ENCODE measurements around the gene DIDO1.

The DIDO1 gene

DNA sequence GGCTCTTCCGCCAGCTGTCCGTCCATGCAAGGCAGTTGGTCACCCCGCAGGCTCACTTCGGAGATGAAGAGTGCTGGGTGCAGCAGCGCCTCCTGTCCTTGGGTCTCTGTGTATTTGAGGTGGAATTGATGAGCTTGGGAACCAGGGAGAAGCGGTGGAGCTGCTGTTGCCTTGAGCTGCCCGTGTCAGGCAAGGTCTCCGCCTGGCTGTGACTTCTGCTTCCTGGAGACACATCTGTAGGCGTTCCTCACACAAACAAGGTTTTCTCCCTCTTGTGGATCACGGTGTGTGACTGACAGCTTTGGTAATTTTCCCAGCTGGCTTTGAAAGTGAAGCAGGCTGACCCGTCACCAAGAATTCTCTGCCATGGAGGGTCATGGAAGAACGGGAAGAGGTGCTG lies 23.7 kb upstream of the DIDO1 start:
- DNase-seq: no peak

DNA sequence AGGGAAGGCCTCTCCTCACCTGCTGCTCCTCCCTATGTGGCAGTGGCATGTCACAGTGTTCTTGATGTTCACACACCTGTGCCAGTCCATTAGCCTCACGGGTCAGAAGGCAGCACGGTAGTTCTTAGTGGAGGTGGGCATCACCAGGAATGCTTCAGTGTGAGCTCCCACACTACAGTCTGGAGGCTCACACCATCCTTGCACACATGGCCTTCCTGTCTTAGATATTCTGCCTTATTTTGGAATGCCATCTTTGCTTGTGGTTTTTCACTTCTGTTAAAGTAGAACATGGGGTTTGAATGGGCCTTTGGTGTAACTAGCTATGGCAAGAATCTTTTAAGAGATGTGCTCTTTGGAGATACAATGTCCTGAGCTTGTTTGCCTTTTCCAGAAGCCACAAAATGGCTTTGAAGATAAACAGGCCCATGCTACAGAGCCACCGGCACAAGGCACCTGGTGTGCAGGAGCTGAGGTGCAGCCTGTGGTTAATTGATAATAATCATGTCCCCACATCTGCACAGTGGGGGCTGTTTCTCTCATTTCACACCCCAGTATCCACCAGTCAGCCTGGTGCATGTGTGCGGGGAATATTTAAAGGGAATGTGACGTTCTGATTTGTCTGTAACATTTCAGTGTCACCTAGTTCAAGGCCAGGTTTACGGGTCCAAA lies 23.0 kb upstream of the DIDO1 start:
- no peak for DNase-seq

DNA sequence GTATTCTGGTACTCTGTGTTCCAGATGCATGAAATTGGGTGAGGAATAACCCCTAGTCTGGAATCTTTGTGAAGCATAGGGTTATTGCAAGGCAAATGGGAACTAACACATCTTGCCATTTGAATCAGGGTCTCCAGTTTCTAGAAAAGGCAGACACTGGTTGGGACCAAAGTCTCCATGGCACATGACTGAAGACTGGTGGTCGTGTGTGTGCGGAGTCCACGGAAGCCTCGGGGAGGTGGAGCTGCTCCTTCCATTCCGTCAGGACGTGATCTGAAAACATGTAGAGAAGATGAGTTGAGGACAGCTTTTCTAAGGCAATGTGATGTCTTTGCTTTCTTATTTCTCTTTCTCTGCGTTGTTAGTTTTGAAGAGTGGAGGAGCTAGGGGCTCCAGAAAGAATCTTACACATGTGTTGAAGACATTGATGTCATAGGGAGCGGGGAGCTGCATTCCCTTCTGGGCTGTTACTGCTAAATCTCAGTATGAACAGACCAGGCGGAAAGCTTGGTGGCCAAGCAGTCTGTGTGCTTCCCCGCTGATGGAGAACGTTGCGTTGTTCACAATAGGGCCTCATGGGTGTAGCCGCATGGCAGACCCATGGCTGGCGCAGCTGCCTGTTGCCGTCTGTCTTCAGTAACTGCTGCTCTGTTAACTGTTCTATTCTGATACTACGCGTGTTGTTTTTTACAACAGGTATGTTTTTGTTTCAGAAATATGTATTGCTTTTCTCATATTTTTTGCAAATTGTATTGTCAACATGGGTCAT lies 21.4 kb upstream of the DIDO1 start:
- DNase-seq: no peak

DNA sequence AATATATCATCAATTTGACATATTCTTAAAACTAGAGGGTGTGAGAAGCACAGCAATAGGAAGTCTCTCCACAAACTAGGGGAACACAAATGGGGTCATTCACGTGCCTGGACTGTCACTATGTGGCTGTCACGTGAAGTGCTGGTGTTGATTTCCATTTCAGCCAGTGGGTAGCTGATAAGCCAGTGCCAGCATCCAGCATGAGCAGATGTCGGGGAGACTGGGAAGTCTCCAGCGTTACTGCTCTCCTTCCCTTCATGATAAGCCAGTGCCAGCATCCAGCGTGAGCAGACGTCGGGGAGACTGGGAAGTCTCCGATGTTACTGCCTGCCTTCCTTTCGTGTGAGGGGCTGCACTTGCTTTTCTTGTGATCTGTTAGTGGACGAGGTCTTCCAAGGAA lies 20.6 kb upstream of the DIDO1 start:
- DNase-seq: no peak

DNA sequence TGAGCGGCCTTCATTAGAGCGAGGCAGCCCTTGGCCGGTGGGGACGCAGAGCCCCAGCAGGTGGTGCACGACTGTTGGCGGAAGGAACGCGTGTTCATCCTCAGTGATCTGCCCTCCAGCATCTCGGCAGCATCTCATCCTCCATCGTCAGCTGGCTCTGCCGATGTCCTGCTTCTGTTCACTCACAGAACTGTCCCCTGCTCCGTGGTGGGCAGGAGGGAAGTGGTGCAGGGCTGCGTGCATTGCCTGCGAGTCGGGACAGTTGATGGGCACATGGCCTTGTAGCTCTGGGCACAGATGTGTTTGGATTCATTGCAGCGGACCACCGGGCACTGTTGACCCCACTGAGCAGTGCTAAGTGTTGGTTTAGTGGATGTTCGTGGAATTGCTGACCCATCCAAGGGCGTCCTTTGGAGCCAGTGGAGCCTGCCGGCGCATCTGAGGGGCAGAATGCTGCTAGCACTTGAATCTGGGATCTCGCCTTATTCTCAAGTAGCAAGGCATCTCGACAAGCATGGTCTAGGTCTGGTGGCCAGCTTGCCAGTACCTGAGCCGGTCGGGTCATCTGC lies 19.6 kb upstream of the DIDO1 start:
- DNase-seq: no peak

DNA sequence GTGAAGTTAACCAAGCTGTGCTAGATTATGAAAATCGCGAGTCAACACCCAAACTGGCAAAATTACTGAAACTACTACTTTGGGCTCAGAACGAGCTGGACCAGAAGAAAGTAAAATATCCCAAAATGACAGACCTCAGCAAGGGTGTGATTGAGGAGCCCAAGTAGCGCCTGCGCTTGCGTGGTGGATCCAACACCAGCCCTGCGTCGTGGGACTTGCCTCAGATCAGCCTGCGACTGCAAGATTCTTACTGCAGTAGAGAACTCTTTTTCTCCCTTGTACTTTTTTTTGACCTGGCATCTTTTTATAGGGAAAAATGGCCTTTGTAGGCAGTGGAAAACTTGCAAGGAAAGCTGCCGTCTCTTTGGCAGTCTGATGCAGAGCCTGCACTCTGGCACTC lies 18.4 kb upstream of the DIDO1 start:
- no peak for DNase-seq

DNA sequence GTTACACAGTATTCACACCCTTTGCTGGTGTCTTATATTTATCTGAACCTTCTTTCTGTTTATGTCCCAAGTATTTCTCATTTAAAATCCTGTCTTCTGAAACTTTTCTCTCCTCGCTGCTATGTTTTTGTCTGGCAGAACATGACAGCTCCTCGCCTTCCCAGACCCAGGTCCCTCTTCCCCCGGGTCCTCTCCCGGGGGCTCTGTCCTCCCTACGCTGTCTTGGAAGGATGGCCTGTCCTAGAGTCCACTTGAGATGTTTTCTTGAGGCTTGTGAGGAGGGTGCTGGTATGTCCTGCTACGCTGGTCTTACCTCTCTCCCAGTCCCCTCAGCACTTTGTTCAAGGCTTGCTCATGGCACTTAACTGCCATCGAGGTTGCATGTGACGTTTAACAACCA lies 17.9 kb upstream of the DIDO1 start:
- no peak for DNase-seq

DNA sequence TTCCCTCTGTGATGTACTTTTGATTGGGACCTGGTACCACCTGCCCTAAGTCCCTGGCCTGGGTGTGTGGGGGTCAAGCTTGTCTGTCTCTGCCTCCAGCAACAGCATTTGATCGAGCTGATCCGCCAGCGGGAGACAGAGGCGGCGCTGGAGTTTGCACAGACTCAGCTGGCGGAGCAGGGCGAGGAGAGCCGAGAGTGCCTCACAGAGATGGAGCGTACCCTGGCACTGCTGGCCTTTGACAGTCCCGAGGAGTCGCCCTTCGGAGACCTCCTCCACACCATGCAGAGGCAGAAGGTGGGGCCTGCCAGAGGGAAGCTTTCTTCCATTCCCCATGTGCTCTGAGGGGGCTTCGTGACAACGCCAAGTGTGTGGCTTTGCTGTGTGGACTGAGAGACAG lies 17.1 kb upstream of the DIDO1 start:
- no peak for DNase-seq

DNA sequence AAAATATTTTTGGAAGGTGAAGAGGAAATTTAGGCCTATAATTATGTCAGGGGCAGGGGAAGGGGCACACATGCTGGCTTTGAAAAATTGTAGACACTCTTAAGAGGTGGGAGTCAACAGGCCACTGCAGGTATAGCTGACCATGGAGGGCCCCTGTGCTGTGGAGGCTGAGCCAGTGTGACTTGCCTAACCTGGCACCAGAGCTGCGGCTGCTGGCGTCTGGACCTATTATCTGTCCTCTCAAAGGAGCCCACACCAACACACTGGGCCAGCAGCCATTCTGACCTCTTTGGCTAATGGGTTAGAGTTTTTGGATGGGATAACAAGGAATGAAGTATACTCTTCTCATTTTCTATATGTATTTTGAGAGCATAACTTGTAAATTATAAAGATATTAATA lies 16.2 kb upstream of the DIDO1 start:
- no peak for DNase-seq

DNA sequence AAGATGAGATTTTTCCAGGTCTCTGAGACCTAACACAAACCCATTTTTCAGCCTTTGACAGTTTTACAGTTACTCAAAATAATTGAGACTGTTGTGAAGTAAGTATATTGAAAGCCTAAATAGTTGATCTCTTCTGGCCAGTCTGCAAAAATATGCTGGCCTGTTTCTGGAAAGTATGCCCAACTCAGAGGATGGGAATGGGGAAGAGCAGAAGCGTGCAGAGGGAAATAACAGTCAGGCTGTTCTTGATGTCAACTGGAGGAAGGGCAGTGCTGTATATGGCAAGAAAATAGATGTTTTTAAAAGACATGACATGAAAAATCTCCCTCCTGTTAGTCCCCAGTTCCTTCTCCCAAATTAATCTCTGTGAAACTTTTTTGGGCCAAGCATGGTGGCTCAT lies 15.5 kb upstream of the DIDO1 start:
- DNase-seq: no peak

DNA sequence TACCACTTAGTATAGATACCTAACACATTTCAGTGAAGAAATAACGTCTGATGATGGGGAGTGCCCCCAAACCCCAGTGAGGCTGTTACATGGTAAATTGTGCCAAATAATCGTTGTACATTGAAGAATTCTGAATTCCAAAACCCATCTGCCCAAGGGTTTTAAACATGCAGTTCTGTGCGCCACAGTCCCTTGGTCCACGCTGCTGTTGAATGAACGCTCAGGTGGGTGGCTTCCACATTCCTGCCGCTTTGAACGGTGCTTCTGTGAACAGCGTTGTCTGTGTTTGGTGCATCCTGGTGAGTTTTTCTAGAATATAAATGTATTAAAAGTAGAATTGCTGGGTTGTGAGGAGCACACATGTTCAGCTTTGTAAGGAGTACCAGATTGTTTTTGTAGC lies 14.6 kb upstream of the DIDO1 start:
- no peak for DNase-seq

DNA sequence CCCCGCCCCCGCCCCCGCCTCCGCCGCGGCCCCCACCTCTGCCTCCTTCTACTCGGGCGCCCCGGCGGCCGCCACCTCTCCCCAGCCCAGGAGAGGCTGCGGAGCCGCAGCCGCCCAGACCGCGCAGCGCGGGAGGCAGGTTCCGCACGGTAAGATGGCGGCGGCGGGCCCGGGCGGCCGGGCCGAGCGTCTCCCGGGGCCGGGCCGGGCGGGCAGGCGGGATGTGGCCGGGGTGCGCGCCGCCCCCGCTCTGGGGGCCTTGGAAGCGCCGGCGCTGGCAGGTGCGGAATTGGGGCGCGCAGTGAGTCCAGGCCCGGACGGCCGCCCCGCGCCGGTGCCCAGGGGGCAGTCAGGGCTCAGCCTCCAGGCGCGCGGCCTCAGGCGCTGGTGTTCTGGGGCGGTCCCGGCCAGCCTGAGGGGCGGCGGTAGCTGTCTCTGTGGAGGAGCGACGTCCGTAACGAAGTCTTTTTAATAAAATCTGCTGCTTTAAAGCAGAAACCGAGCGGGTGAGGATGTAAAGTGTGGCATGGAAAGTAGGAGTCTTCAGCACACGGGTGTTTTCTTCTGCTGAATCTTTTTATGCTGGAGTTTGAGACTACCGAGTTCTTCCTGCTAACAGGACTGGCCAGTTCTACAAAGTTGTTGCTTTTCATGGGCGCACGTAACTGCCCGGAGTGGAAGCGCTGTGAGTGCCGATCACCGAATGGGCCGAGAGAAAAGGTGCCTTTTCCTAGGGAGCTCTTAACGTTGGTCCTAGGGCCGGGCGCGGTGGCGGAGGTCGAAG lies 12.0 kb upstream of the DIDO1 start, which contains the start of gene GID8:
Gene GID8 (plus strand): TSS at position 43 of the 784 bp plus-strand sequence. CDS start 3,356 bp downstream, outside the sequence.
- DNase-seq: no peak

DNA sequence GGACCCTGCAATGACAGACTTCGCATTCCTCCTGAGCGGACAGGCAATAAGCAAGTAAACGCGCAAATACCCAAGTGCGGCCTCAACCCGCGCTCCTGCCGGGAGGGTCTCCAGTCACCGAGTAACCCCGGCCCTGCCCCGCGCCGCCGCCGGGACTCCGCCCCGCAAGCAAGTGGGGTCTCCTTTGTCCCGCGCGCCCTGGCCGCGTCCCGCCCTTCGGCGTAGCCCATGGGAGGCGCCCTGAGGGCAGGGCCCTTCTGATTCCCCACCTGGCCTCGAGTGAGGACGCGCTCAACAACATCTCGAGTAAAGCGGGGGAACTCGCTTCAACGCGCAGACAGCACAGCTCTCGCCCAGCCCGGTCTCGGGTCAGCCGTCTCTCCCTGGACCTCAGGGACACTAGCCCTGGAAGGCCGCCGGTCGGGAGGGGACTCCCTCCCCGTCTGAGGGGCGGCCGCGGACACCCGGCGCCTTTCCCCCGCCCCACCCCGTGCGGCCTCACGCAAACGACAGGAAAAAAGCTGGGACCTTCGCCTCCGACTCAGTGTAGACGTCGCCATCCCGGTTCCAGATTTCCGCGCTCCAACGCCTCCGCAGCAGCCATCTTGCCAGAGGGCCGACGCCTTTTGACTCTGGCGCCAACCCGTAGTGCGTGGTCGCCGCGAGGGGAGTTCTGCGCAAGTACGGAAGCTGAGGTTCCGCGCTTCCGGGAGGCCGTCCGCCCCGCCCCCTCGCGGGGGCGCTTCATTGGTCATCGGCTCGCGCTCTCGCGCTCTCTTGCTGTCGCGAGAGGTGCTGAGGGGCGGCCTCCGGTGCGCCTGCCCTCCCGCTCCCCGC lies 11.2 kb upstream of the DIDO1 start:
- DNase-seq: peak; percentile 86

DNA sequence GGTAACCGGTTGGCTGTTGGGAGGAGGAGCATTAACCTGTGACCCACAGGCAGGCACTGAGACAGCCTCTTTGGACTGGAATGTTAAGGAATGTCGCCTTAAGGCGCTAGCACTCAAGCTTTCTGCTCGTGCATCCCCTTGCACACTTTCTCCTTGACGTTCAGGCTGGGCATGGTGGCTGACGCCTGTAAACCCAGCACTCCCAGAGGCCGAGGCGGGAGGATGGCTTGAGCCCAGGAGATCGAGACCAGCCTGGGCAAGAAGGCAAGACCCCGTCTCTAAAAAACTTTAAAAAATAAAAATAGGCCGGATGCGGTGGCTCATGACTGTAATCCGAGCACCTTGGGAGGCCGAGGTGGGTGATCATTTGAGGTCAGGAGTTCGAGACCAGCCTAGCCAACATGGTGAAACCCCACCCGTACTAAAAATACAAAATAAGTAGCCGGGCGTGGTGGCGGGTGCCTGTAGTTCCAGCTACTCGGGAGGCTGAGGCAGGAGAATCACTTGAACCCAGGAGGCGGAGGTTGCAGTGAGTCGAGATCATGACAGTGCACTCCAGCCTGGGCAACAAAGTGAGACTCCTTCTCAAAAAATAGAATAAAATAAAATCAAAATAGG lies 9.8 kb upstream of the DIDO1 start:
- no peak for DNase-seq

DNA sequence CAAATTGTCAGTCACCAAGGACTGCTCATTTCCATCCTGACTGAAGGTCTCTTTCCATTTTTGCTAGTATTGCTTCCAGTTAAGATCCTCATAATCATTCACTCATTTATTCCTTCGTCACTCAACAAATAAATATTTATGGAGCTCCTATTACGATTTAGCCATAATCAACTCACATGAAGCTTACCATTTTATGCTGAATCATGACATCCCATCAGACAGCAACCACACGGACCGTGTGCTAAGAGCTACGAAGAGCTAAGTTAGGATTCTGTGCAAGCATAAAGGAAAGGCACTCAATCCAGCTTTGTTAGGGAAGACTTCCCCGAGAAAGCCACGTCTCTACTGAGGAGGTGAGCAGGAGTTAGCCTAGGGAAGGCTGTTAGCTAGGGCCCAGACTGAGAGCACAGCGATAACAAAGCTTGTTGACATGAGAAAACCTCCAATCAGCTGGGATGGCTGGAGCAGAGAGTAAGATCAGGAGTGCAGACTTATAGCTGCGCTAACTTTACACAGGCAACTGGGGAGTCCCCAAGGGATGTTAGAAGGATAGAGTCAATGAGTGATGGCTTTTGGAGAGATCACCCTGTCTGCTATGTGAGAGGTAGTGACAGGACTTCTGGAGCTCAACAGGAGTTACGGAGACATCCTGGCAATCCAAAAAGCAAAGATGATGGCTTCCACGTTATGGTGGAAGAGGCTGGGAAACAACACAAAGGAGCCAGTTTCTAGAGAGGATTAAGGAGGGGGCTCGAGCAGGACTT lies 9.1 kb upstream of the DIDO1 start:
- DNase-seq: no peak

DNA sequence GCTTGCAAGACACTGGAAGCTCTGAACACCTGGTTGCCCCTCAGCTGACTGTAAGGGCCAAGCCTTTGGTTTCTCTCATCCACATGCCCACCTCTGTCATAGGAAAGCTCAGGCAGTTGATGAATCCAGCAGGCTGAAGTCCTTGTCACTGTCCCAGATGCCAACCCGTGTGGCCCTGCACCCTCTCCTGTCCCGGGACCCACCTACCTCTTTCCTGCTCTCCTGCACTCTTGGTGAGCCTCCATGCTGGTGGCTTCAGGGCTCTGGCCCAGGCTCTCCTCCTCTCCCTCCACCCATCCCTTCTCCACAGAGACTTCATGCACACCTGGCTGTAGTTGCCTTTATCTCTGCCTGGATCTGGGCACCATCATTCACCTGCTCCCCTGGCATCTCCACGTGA lies 7.7 kb upstream of the DIDO1 start:
- DNase-seq: no peak

DNA sequence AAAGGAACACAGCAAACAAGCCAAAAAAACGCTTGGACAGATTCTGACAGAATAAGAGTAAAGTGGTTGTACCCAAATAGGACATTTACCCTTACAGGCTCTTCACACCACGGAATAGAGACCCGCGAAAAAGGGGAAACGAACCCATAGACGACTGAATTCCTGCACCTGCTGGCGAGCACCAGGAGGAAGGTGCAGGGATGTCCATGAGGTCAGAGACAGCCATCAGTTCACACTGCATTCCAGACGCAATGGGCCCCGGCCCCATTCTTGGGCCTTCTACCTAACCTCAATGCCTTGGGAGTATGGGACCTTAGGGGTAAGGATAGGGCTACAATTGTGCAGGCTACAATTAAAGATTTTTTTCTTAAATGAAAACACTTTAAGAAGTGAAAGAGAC lies 5.2 kb upstream of the DIDO1 start:
- no peak for DNase-seq

DNA sequence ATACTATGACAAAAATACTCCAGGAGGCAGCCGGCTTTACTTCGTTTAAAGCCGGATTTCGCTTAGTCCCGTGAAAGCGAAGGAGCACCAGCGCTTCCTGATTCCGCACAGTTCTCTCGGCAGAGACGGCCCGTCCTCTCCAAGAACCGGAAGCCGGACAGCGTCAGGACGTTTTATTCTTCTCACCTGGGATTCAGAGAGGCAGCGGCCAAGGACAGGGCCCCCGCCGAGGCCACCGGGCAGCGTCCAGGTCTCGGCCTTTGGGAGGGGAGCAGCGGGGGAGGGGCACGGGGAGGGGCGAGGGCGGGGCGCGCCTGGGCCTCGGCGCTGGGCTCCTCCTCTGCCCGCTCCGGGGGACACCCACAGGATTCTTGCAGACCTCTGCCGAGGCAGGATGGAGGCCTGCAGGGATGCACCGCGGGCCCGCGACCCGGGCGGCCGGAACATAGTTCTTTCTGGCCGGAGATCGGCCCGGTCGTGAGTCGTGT lies 2.8 kb upstream of the DIDO1 start:
- DNase-seq: no peak

DNA sequence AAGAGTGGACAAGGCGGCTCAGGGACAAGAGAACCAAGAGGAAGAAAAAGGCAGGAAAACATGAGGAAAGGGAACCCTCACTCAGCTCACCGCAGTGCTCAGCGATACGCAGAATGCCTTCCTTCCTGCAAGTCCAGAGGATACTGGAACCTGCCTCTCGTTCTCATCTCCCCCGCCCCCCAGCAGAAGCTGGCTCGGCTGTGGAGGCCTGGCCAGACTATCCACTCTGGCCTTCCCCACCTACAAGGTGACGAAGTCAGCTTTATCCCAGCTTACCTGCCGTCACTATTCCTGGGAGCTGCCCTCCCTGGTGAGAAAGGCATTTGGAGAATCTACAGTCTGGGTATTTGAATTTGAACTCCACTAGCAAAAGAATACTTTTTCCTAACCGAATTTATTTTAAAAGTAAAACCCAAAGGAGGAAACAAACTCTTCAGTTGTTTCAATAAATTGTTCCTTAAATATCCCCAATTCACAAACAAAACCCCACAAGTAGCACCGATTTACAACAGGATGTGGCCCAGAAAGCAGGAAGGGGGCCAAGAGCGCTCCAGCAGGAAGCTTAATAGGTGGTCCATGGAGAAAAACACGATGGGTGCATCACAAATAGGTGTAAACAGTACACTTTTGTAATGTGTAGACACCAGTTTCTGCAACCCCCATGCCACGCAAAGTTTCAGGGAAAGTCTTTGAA lies 2.1 kb upstream of the DIDO1 start:
- no peak for DNase-seq

DNA sequence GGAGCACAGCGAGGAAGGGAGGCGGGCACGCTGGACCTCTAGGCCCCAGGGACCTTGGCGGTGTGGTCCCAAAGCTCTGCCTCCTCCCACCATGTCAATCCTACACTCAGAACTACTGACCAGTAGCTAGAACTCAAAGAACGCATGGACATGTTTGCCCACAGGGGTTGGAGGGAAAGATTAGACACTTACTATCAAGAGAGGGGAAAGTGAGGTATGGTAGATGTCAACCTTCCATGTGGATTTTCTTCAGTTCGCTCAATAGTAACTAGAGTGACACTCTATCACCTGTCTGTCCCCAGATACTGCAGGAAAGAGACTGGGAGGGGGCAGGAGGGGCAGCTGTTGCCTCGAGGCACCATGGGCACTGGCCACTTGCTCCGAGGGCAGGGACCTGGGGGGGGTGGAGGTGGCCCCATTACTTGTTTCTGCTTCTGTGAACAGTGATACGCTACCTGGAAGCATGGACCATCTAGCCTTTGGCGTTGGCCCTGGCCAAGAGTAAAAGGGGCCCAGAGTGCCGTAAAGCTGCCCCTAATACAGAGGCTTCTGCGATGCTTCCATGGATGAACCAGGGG lies 912 bp upstream of the DIDO1 start:
- no peak for DNase-seq

Measured in DMS79 (cell line).